ENCODE data around the gene STX8.

GRCh38 chr17:9424071-9424640 is 151.5 kb downstream of the STX8 start:
- no peak for TF ChIP-seq CTCF (IDR thresholded peaks at IDR 0.05; ENCODE audit: low read depth, low read length)
- TF ChIP-seq EZH2phosphoT487 (IDR thresholded peaks at IDR 0.05; ENCODE audit: low read depth) = no peak
